ENCODE measurements around the gene CCDC183.

GRCh38 chr9:136826188-136826541 lies 30.0 kb downstream of the CCDC183 start:
- TF ChIP-seq CTCF (IDR thresholded peaks at IDR 0.05; ENCODE audit: low read length) (no peak), EZH2 (IDR thresholded peaks at IDR 0.05; ENCODE audit: borderline replicate concordance, low read length) (no peak)
